Mesenchymal stem cell (in vitro differentiated cells and primary cell): ENCODE results near the gene SPRYD4.
A peak's percentile ranks its signal among the peaks of the same experiment; 100 is the strongest.

Experiments used
- DNase-seq: peaks from one replicate; pipeline ENCODE4 v3.0.0-alpha.2; 2013
- H2AFZ ChIP-seq: one replicate; pipeline ENCODE4 v1.6.1; 2013; ENCODE audit warnings: low read depth, mild to moderate bottlenecking, control low read depth, inconsistent platforms, low read length, moderate library complexity
- H2AK5ac ChIP-seq: 2 replicates; pipeline ENCODE4 v1.6.1; 2013; ENCODE audit warnings: low read length, moderate library complexity, mild to moderate bottlenecking, inconsistent platforms; ENCODE audit not compliant: severe bottlenecking
- H2BK120ac ChIP-seq: one replicate; pipeline ENCODE4 v1.6.1; 2013; ENCODE audit warnings: low read depth, mild to moderate bottlenecking, inconsistent platforms, low read length, moderate library complexity
- H2BK12ac ChIP-seq, 2 experiments: one replicate each; pipeline ENCODE4 v1.6.1; 2013; ENCODE audit warnings: inconsistent platforms in 2 of 2, low read length in 2 of 2, mild to moderate bottlenecking in 2 of 2, moderate library complexity in 2 of 2, control low read depth in 1 of 2
- H2BK15ac ChIP-seq: one replicate; pipeline ENCODE4 v1.6.1; 2013; ENCODE audit warnings: mild to moderate bottlenecking, low read depth, inconsistent platforms; ENCODE audit not compliant: poor library complexity, severe bottlenecking
- H2BK5ac ChIP-seq: 2 replicates; pipeline ENCODE4 v1.6.1; 2013; ENCODE audit warnings: low read depth, mild to moderate bottlenecking, low read length, control low read depth, inconsistent platforms; ENCODE audit not compliant: poor library complexity, severe bottlenecking
- H3K14ac ChIP-seq, 2 experiments: one replicate each; pipeline ENCODE4 v1.6.1; 2013; ENCODE audit warnings: inconsistent platforms in 2 of 2, low read length in 2 of 2, control low read depth in 1 of 2, mild to moderate bottlenecking in 1 of 2, moderate library complexity in 1 of 2
- H3K18ac ChIP-seq, 2 experiments: one replicate each; pipeline ENCODE4 v1.6.1; 2013; ENCODE audit warnings: inconsistent platforms in 2 of 2, low read length in 2 of 2, control low read depth in 1 of 2, low read depth in 1 of 2, mild to moderate bottlenecking in 1 of 2
- H3K23ac ChIP-seq, 2 experiments: one replicate each; pipeline ENCODE4 v1.6.1; 2013; ENCODE audit warnings: inconsistent platforms in 2 of 2, low read length in 2 of 2, mild to moderate bottlenecking in 2 of 2, moderate library complexity in 2 of 2, control low read depth in 1 of 2
- H3K27ac ChIP-seq: 2 replicates; pipeline ENCODE4 v1.5.1; 2013; ENCODE audit warnings: mild to moderate bottlenecking, moderate library complexity, low read length, control low read depth, inconsistent platforms; ENCODE audit not compliant: poor library complexity, severe bottlenecking
- H3K27me3 ChIP-seq, 2 experiments: 2 replicates each; pipeline versions ENCODE4 v1.6.1 to v1.7.0; 2013; ENCODE audit warnings: low read length in 2 of 2, mild to moderate bottlenecking in 2 of 2, moderate library complexity in 2 of 2, control low read depth in 1 of 2, inconsistent platforms in 1 of 2; ENCODE audit not compliant: control insufficient read depth in 1 of 2, insufficient read depth in 1 of 2
- H3K36me3 ChIP-seq, 2 experiments: 2 replicates each; pipeline versions ENCODE4 v1.6.1 to v1.7.0; 2013; ENCODE audit warnings: low read length in 2 of 2, control low read depth in 1 of 2, inconsistent platforms in 1 of 2, low read depth in 1 of 2, mild to moderate bottlenecking in 1 of 2; ENCODE audit not compliant: insufficient read depth in 2 of 2, control insufficient read depth in 1 of 2
- H3K4ac ChIP-seq, 2 experiments: one replicate each; pipeline ENCODE4 v1.6.1; 2013; ENCODE audit warnings: inconsistent platforms in 2 of 2, low read length in 2 of 2, mild to moderate bottlenecking in 2 of 2, moderate library complexity in 2 of 2, control low read depth in 1 of 2, low read depth in 1 of 2
- H3K4me1 ChIP-seq: 2 replicates; pipeline ENCODE4 v1.6.1; 2013; ENCODE audit warnings: low read depth, low read length, control low read depth; ENCODE audit not compliant: control insufficient read depth, insufficient read depth
- H3K4me2 ChIP-seq: 2 replicates; pipeline ENCODE4 v1.6.1; 2013; ENCODE audit warnings: low read length, mild to moderate bottlenecking, inconsistent platforms; ENCODE audit not compliant: poor library complexity, severe bottlenecking
- H3K4me3 ChIP-seq, 2 experiments: 2 replicates each; pipeline versions ENCODE4 v1.5.1 to v1.7.0; 2013; ENCODE audit warnings: low read length in 2 of 2, mild to moderate bottlenecking in 2 of 2, control low read depth in 1 of 2, low read depth in 1 of 2; ENCODE audit not compliant: insufficient read depth in 1 of 2
- H3K79me1 ChIP-seq: replicated peaks from 2 replicates; pipeline ENCODE4 v1.6.1; 2013; ENCODE audit warnings: mild to moderate bottlenecking, control low read depth, low read length, inconsistent platforms; ENCODE audit not compliant: poor library complexity, severe bottlenecking
- H3K9ac ChIP-seq: 2 replicates; pipeline ENCODE4 v1.7.0; 2013; ENCODE audit warnings: mild to moderate bottlenecking, low read length, moderate library complexity
- H3K9me3 ChIP-seq: 2 replicates; pipeline ENCODE4 v1.7.0; 2013; ENCODE audit warnings: mild to moderate bottlenecking, low read length; ENCODE audit not compliant: control insufficient read depth
- H4K8ac ChIP-seq: one replicate; pipeline ENCODE4 v1.6.1; 2013; ENCODE audit warnings: inconsistent platforms, mild to moderate bottlenecking, low read length, moderate library complexity
- H4K91ac ChIP-seq: one replicate; pipeline ENCODE4 v1.6.1; 2013; ENCODE audit warnings: mild to moderate bottlenecking, low read length, inconsistent platforms
- WGBS: methylation state at CpG from one replicate; pipeline ENCODE4 v1.1.7; 2013; ENCODE audit warnings: mixed read lengths; 5-methylcytosine and 5-hydroxymethylcytosine counted together

Gene SPRYD4

GRCh38 chr12:56476972-56477432 is 8.6 kb downstream of the SPRYD4 start:
- 100% methylated on average over 1 of the region's 1 CpG for WGBS
- Histone ChIP-seq H3K79me1 (peaks cover 11% of the 10 kb centered on the region), H2AFZ (no peak overlapping the region), H3K4ac (no peak overlapping the region), H2BK5ac (no peak overlapping the region), H3K36me3 (peaks cover 9 to 16% of the 10 kb centered on the region in 2 experiments), H3K27ac (no peak overlapping the region), H4K91ac (no peak overlapping the region), H3K9me3 (no peaks in the 10 kb centered on the region), H2BK120ac (no peak overlapping the region), H3K4me2 (no peak overlapping the region), H3K4me1 (no peaks in the 10 kb centered on the region), H3K23ac (peak overlapping the region in 1 of 2 experiments; percentile 36), H3K9ac (no peak overlapping the region), H2BK15ac (no peak overlapping the region), H2AK5ac (no peak overlapping the region), H3K14ac (no peak overlapping the region), H2BK12ac (no peak overlapping the region), H3K4me3 (no peak overlapping the region), H4K8ac (no peak overlapping the region), H3K18ac (no peak overlapping the region), H3K27me3 (no peaks in the 10 kb centered on the region)
- no peak for DNase-seq

- Histone ChIP-seq H2AK5ac (no peak overlapping the region), H2BK5ac (no peak overlapping the region), H3K9me3 (no peaks in the 10 kb centered on the region), H2BK12ac (no peak overlapping the region), H2BK120ac (no peak overlapping the region), H3K79me1 (peaks cover 11% of the 10 kb centered on the region), H3K18ac (no peak overlapping the region), H2AFZ (no peak overlapping the region), H3K27ac (no peak overlapping the region), H3K9ac (no peak overlapping the region), H3K14ac (no peak overlapping the region), H3K23ac (no peak overlapping the region), H3K4ac (no peak overlapping the region), H2BK15ac (no peak overlapping the region), H3K4me1 (no peaks in the 10 kb centered on the region), H4K8ac (no peak overlapping the region), H3K4me3 (no peak overlapping the region), H3K4me2 (no peak overlapping the region), H3K27me3 (no peaks in the 10 kb centered on the region), H3K36me3 (peaks cover 9% of the 10 kb centered on the region in 2 experiments), H4K91ac (no peak overlapping the region)
- no peak for DNase-seq
- 92% methylated on average over 6 of the region's 6 CpGs for WGBS
These were observed 9.3 kb downstream of the SPRYD4 start for GRCh38 chr12:56477521-56478225.

GRCh38 chr12:56479625-56480024 is 11.2 kb downstream of the SPRYD4 start:
- Histone ChIP-seq H3K27ac (no peak overlapping the region), H3K9ac (no peak overlapping the region), H3K23ac (no peak overlapping the region), H3K79me1 (peaks cover 5% of the 10 kb centered on the region), H3K4ac (no peak overlapping the region), H2BK120ac (no peak overlapping the region), H3K4me3 (no peak overlapping the region), H3K4me1 (no peaks in the 10 kb centered on the region), H3K36me3 (peaks cover 2 to 6% of the 10 kb centered on the region in 2 experiments), H2BK12ac (no peak overlapping the region), H4K8ac (no peak overlapping the region), H3K18ac (no peak overlapping the region), H4K91ac (no peak overlapping the region), H2AFZ (no peak overlapping the region), H2BK15ac (no peak overlapping the region), H2AK5ac (no peak overlapping the region), H3K27me3 (no peaks in the 10 kb centered on the region), H3K14ac (no peak overlapping the region), H3K9me3 (no peaks in the 10 kb centered on the region), H3K4me2 (no peak overlapping the region), H2BK5ac (no peak overlapping the region)
- no peak for DNase-seq
- 93% methylated on average over 7 of the region's 7 CpGs for WGBS

- H3K18ac ChIP-seq = no peak overlapping the region
- WGBS = no CpG with 5 or more reads among the region's 1 CpG
- no peaks in the 10 kb centered on the region for H3K9me3 ChIP-seq
- H3K4ac ChIP-seq = no peak overlapping the region
- H3K14ac ChIP-seq = no peak overlapping the region
- H3K27ac ChIP-seq = no peak overlapping the region
- peaks cover 14% of the 10 kb centered on the region for H3K4me1 ChIP-seq
- no peak overlapping the region for H3K9ac ChIP-seq
- DNase-seq = no peak
- H4K91ac ChIP-seq = no peak overlapping the region
- no peak overlapping the region for H2BK5ac ChIP-seq
- no peak overlapping the region for H2AK5ac ChIP-seq
- H3K79me1 ChIP-seq = no peaks in the 10 kb centered on the region
- H3K23ac ChIP-seq = no peak overlapping the region
- no peaks in the 10 kb centered on the region for H3K36me3 ChIP-seq
- H3K4me3 ChIP-seq = no peak overlapping the region
- no peak overlapping the region for H2BK120ac ChIP-seq
- H3K4me2 ChIP-seq = no peak overlapping the region
- H4K8ac ChIP-seq = no peak overlapping the region
- H2BK15ac ChIP-seq = no peak overlapping the region
- peaks cover 25 to 28% of the 10 kb centered on the region in 2 experiments for H3K27me3 ChIP-seq
- H2AFZ ChIP-seq = no peak overlapping the region
- H2BK12ac ChIP-seq = no peak overlapping the region
These were observed 16.2 kb downstream of the SPRYD4 start for GRCh38 chr12:56484566-56484965.
